ENCODE measurements around the gene GLIPR1L2. TPM values are rescaled to one million over a fixed set of nuclear protein-coding genes. Genes with fewer than 3 reads are reported as not detected.
"Not testable (repeated sequence)": the region's sequence is repeated elsewhere in the genome, so short reads cannot be mapped to it uniquely, and the experiment has no call there.

Gene GLIPR1L2
- not detected in 2 replicates for total RNA-seq (2014; rRNA removed; shearing (Covaris generic))

- peak; percentile 84 for DNase-seq
- Histone ChIP-seq H3K36me3 (replicated peaks; ENCODE audit: control insufficient read depth, insufficient read depth, low read length) (no peaks in the 10 kb centered on the region), H3K4me3 (ENCODE audit: insufficient read depth, low read depth, low read length) (peak within 1 kb of the TSS; percentile 58), H3K27me3 (ENCODE audit: control insufficient read depth, insufficient read depth, low read length) (no peaks in the 10 kb centered on the region; the same call in 1 of the 2 replicates)
Measured at GRCh38 chr12:75390899-75391538, at the start of gene GLIPR1L2. TSS of gene GLIPR1L2 (plus strand) at chr12:75391089. CDS start at chr12:75391117, 28 bp downstream.

DNA sequence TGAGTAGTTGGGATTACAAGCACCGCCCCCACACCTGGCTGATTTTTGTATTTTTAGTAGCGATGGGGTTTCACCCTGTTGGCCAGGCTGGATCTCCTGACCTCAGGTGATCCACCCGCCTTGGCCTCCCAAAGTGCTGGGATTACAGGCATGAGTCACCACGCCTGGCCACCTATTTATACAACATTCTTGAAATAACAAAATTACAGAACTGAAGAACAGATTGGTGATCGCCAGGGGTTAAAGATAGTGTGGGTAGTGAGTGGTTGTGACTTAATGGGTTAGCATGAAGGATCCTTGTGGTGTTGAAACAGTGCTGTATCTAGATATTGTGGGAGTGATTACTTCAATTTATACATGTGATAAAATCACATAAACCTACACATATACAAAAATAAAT lies 49.0 kb upstream of the GLIPR1L2 start:
- no peak for DNase-seq
- Histone ChIP-seq H3K27me3 (ENCODE audit: control insufficient read depth, insufficient read depth, low read length) (no peaks in the 10 kb centered on the region), H3K4me3 (ENCODE audit: insufficient read depth, low read depth, low read length) (no peak overlapping the region)

DNA sequence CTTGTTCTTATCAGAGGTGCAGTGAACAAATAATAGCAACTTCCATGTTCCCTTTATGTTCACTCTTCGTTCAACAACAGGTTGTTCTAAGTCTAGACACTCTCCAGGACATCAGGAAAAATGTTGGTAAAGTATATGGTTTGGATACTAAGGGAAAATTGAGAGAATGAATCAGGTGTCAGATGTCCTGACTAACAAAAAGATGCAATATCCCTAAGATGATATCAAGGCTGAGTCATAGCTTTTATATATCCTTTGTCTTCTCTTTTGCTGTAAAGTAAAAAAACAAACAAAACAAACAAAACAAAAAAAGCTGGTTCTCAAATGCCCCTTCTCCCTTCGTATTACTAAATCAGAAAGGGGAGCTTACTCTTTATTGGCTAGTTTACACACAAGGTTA lies 45.4 kb upstream of the GLIPR1L2 start:
- Histone ChIP-seq H3K4me3 (ENCODE audit: insufficient read depth, low read depth, low read length) (no peak overlapping the region), H3K27me3 (ENCODE audit: control insufficient read depth, insufficient read depth, low read length) (no peaks in the 10 kb centered on the region), H3K36me3 (replicated peaks; ENCODE audit: control insufficient read depth, insufficient read depth, low read length) (no peaks in the 10 kb centered on the region)
- DNase-seq = no peak

More for the DNA sequence above, 49.0 kb upstream of the GLIPR1L2 start:
- H3K36me3 ChIP-seq (replicated peaks; ENCODE audit: control insufficient read depth, insufficient read depth, low read length) = no peaks in the 10 kb centered on the region

DNA sequence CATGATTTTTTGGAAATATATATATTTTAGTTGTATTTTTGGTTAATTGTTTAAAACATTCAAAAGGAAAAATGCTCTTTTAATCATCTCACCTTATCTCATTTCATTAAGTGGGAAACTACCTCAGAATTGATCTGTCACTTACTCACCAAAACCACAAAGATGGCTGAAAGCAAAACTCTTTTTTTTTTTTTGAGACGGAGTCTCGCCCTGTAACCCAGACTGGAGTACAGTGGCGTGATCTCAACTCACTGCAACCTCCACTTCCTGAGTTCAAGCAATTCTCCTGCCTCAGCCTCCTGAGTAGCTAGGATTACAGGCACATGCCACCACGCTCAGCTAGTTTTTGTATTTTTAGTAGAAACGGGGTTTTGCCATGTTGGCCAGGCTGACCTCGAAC lies 44.7 kb upstream of the GLIPR1L2 start:
- not testable (repeated sequence) for H3K27me3 ChIP-seq (ENCODE audit: control insufficient read depth, insufficient read depth, low read length); DNase-seq; H3K4me3 ChIP-seq (ENCODE audit: insufficient read depth, low read depth, low read length); H3K36me3 ChIP-seq (replicated peaks; ENCODE audit: control insufficient read depth, insufficient read depth, low read length)

- no peak for DNase-seq
- no peaks in the 10 kb centered on the region for H3K27me3 ChIP-seq (ENCODE audit: control insufficient read depth, insufficient read depth, low read length)
- no peaks in the 10 kb centered on the region for H3K36me3 ChIP-seq (replicated peaks; ENCODE audit: control insufficient read depth, insufficient read depth, low read length)
- no peak overlapping the region for H3K4me3 ChIP-seq (ENCODE audit: insufficient read depth, low read depth, low read length)
Measured at GRCh38 chr12:75349946-75350345, 40.9 kb upstream of the GLIPR1L2 start.

GRCh38 chr12:75350413-75350812 lies 40.5 kb upstream of the GLIPR1L2 start:
- Histone ChIP-seq H3K27me3 (ENCODE audit: control insufficient read depth, insufficient read depth, low read length) (no peaks in the 10 kb centered on the region), H3K4me3 (ENCODE audit: insufficient read depth, low read depth, low read length) (no peak overlapping the region), H3K36me3 (replicated peaks; ENCODE audit: control insufficient read depth, insufficient read depth, low read length) (no peaks in the 10 kb centered on the region)
- no peak for DNase-seq

GRCh38 chr12:75354011-75354410 lies 36.9 kb upstream of the GLIPR1L2 start:
- DNase-seq = no peak
- H3K4me3 ChIP-seq (ENCODE audit: insufficient read depth, low read depth, low read length) = no peak overlapping the region
- no peaks in the 10 kb centered on the region for H3K36me3 ChIP-seq (replicated peaks; ENCODE audit: control insufficient read depth, insufficient read depth, low read length)
- no peaks in the 10 kb centered on the region for H3K27me3 ChIP-seq (ENCODE audit: control insufficient read depth, insufficient read depth, low read length)

DNA sequence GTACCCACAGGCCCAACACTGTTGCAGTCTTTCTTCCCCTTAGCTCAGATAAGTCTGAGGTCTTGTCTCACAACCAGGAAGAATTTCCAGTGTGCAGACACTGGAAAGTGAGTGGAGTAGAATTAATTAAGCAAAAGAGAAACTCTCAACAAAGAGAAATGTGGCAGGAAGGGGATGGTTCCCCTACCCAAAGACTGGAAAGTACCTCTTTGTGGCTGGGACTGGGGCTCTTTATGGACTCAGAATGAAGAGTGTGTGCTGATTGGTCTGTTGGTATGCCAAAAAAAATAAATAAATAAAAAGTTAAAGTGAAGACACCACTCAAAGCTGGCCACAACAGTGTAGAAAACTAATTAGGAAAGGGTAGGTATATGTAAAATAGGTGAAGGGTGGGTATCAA lies 30.0 kb upstream of the GLIPR1L2 start:
- DNase-seq = no peak
- no peaks in the 10 kb centered on the region for H3K36me3 ChIP-seq (replicated peaks; ENCODE audit: control insufficient read depth, insufficient read depth, low read length)
- no peaks in the 10 kb centered on the region for H3K27me3 ChIP-seq (ENCODE audit: control insufficient read depth, insufficient read depth, low read length)
- H3K4me3 ChIP-seq (ENCODE audit: insufficient read depth, low read depth, low read length) = no peak overlapping the region

GRCh38 chr12:75361408-75361807 lies 29.5 kb upstream of the GLIPR1L2 start:
- DNase-seq = no peak
- Histone ChIP-seq H3K4me3 (ENCODE audit: insufficient read depth, low read depth, low read length) (no peak overlapping the region), H3K36me3 (replicated peaks; ENCODE audit: control insufficient read depth, insufficient read depth, low read length) (no peaks in the 10 kb centered on the region), H3K27me3 (ENCODE audit: control insufficient read depth, insufficient read depth, low read length) (no peaks in the 10 kb centered on the region)

GRCh38 chr12:75364919-75365318 lies 26.0 kb upstream of the GLIPR1L2 start:
- Histone ChIP-seq H3K36me3 (replicated peaks; ENCODE audit: control insufficient read depth, insufficient read depth, low read length) (no peaks in the 10 kb centered on the region), H3K27me3 (ENCODE audit: control insufficient read depth, insufficient read depth, low read length) (no peaks in the 10 kb centered on the region), H3K4me3 (ENCODE audit: insufficient read depth, low read depth, low read length) (no peak overlapping the region)
- DNase-seq = no peak

GRCh38 chr12:75366629-75367028 lies 24.3 kb upstream of the GLIPR1L2 start:
- no peaks in the 10 kb centered on the region for H3K36me3 ChIP-seq (replicated peaks; ENCODE audit: control insufficient read depth, insufficient read depth, low read length)
- no peak for DNase-seq
- H3K27me3 ChIP-seq (ENCODE audit: control insufficient read depth, insufficient read depth, low read length) = no peaks in the 10 kb centered on the region
- H3K4me3 ChIP-seq (ENCODE audit: insufficient read depth, low read depth, low read length) = no peak overlapping the region; the same call in 1 of the 2 replicates

- H3K4me3 ChIP-seq (ENCODE audit: insufficient read depth, low read depth, low read length) = no peak overlapping the region
- DNase-seq = no peak
- H3K36me3 ChIP-seq (replicated peaks; ENCODE audit: control insufficient read depth, insufficient read depth, low read length) = no peaks in the 10 kb centered on the region
- no peaks in the 10 kb centered on the region for H3K27me3 ChIP-seq (ENCODE audit: control insufficient read depth, insufficient read depth, low read length)
Measured at GRCh38 chr12:75374971-75375370, 15.9 kb upstream of the GLIPR1L2 start.

DNA sequence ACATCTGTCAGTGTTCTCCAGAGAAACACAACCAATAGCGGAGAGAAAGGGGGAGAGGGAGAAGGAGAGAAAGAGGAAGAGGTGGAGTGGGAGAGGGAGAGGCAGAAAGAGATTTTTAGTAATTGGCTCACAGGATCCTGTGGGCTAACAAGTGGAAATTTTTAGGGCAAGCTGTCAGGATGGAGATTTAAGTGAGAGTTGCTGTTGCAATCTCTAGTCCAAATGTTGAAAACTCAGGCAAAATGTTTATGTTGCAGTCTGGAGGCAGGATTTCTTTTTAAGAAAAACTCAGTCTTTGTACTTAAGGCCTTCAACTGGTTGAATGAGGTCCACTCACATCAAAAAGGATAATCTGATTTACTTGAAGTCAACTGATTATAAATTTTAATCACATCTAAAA lies 12.5 kb upstream of the GLIPR1L2 start:
- DNase-seq = no peak
- H3K36me3 ChIP-seq (replicated peaks; ENCODE audit: control insufficient read depth, insufficient read depth, low read length) = no peaks in the 10 kb centered on the region

GRCh38 chr12:75389061-75389460 lies 1.8 kb upstream of the GLIPR1L2 start:
- H3K4me3 ChIP-seq (ENCODE audit: insufficient read depth, low read depth, low read length) = no peak overlapping the region
- DNase-seq = no peak

More for the DNA sequence above, 12.5 kb upstream of the GLIPR1L2 start:
- H3K4me3 ChIP-seq (ENCODE audit: insufficient read depth, low read depth, low read length) = no peak overlapping the region
- no peaks in the 10 kb centered on the region for H3K27me3 ChIP-seq (ENCODE audit: control insufficient read depth, insufficient read depth, low read length)

DNA sequence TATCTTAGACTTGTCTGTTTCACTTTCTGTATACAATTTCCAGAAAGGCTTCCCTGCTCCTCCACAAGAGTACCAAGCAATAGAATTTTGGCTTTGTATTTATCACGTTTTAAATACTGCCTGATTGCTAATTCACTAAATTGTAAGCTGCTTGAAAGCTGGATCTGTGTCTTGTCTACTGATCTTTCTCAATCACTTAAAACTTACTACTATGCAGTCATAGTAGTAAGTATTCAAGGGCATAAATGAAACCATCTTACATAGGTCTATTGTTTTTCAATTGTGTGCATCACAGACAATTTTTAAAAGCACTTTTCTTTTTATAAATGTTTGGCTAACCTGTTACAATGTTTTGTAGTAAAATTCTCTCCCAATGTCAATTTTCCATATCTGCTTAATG lies 1.2 kb upstream of the GLIPR1L2 start:
- no peak for DNase-seq

More at GRCh38 chr12:75389061-75389460, 1.8 kb upstream of the GLIPR1L2 start:
- no peaks in the 10 kb centered on the region for H3K36me3 ChIP-seq (replicated peaks; ENCODE audit: control insufficient read depth, insufficient read depth, low read length)
- no peaks in the 10 kb centered on the region; the same call in 1 of the 2 replicates for H3K27me3 ChIP-seq (ENCODE audit: control insufficient read depth, insufficient read depth, low read length)

More for the DNA sequence above, 1.2 kb upstream of the GLIPR1L2 start:
- no peak overlapping the region for H3K4me3 ChIP-seq (ENCODE audit: insufficient read depth, low read depth, low read length)
- no peaks in the 10 kb centered on the region; the same call in 1 of the 2 replicates for H3K27me3 ChIP-seq (ENCODE audit: control insufficient read depth, insufficient read depth, low read length)
- H3K36me3 ChIP-seq (replicated peaks; ENCODE audit: control insufficient read depth, insufficient read depth, low read length) = no peaks in the 10 kb centered on the region

Measured in H7 (cell line).